Caco-2 (cell line): ENCODE results near the gene MGAT5B. TPM values are rescaled to one million over a fixed set of nuclear protein-coding genes. Genes with fewer than 3 reads are reported as not detected.

ENCODE experiments used
- BruUV-seq: library from RNA; stranded (reverse); fragments of 400-500 nt; replicated peaks from 2 replicates; lab custom pipeline; 2021; lab: Mats Ljungman, UMichigan
- CTCF ChIA-PET: fragments of 300-600 bp; sonication (Branson Sonifier 250); formaldehyde crosslinking; loops from one replicate; lab custom pipeline; 2022; ENCODE audit warnings: antibody characterized with exemption; lab: Charles Lee
- POLR2A ChIA-PET: fragments of 300-600 bp; sonication (Branson Sonifier 250); formaldehyde crosslinking; loops from one replicate; lab custom pipeline; 2022; ENCODE audit warnings: antibody characterized with exemption; lab: Charles Lee
- DNase-seq, 2 experiments: peaks; one replicate each; pipeline versions ENCODE4 v3.0.0 to v3.0.0-alpha.2; 2020 to 2022
- H3K27me3 ChIP-seq: replicated peaks from 2 replicates; pipeline ENCODE4 v1.6.0; 2011; ENCODE audit warnings: low read length; ENCODE audit not compliant: control insufficient read depth, insufficient read depth
- H3K36me3 ChIP-seq: 2 replicates; pipeline ENCODE4 v1.5.1; 2011; ENCODE audit warnings: low read length; ENCODE audit not compliant: control insufficient read depth, insufficient read depth
- H3K4me1 ChIP-seq: fragments of 250-450 bp; sonication (Bioruptor Pico); 2 replicates; pipeline ENCODE4 v1.5.1; 2020; ENCODE audit warnings: mild to moderate bottlenecking
- H3K4me3 ChIP-seq: 2 replicates; pipeline ENCODE4 v1.5.1; 2011; ENCODE audit warnings: low read depth, mild to moderate bottlenecking, control low read depth, low read length
- H3K9me3 ChIP-seq: fragments of 250-450 bp; sonication (Bioruptor Pico); 2 replicates; pipeline ENCODE4 v1.5.1; 2020; ENCODE audit warnings: mild to moderate bottlenecking, moderate library complexity
- H3K27ac Mint-ChIP-seq: one replicate; pipeline ENCODE4 v1.8.0; 2022; ENCODE audit warnings: mixed read lengths; ENCODE audit not compliant: unreplicated experiment
- H3K27me3 Mint-ChIP-seq: one replicate; pipeline ENCODE4 v1.8.0; 2022; ENCODE audit warnings: mixed read lengths; ENCODE audit not compliant: insufficient read depth, unreplicated experiment
- H3K36me3 Mint-ChIP-seq: one replicate; pipeline ENCODE4 v1.8.0; 2022; ENCODE audit warnings: mild to moderate bottlenecking, mixed read lengths; ENCODE audit not compliant: insufficient read depth, unreplicated experiment
- H3K4me1 Mint-ChIP-seq: one replicate; pipeline ENCODE4 v1.8.0; 2022; ENCODE audit warnings: low read depth, mixed read lengths; ENCODE audit not compliant: unreplicated experiment
- H3K4me3 Mint-ChIP-seq: one replicate; pipeline ENCODE4 v1.8.0; 2022; ENCODE audit warnings: mild to moderate bottlenecking, moderate library complexity, mixed read lengths; ENCODE audit not compliant: unreplicated experiment
- H3K9me3 Mint-ChIP-seq: one replicate; pipeline ENCODE4 v1.8.0; 2022; ENCODE audit warnings: mixed read lengths; ENCODE audit not compliant: unreplicated experiment
- intact Hi-C: fragments of 100-400 bp; cut with micrococcal nuclease; formaldehyde crosslinking; loops from one replicate; pipeline ENCODE4 v1.10.0; 2022; ENCODE audit not compliant: unreplicated experiment
- total RNA-seq: library from RNA; stranded (reverse); gene quantifications from 2 replicates; pipeline ENCODE4 v1.2.3, GENCODE V29; 2022
- TF ChIP-seq, protein P1 (sequence below), 2 experiments: fragments of 200-600 bp in 1 of 2; IDR thresholded peaks; 1 replicate in 1 of 2; 2 replicates in 1 of 2; pipeline versions ENCODE4 v1.5.1 to v1.8.0; 2011 to 2022; ENCODE audit warnings: antibody characterized with exemption in 1 of 2, control low read depth in 1 of 2, inconsistent platforms in 1 of 2, low read depth in 1 of 2, low read length in 1 of 2, mild to moderate bottlenecking in 1 of 2, moderate library complexity in 1 of 2; ENCODE audit not compliant: insufficient read depth in 1 of 2, severe bottlenecking in 1 of 2, unreplicated experiment in 1 of 2

MGAT5B gene
- total RNA-seq, 1 experiment from 2014 or later = 9.1 TPM

DNA sequence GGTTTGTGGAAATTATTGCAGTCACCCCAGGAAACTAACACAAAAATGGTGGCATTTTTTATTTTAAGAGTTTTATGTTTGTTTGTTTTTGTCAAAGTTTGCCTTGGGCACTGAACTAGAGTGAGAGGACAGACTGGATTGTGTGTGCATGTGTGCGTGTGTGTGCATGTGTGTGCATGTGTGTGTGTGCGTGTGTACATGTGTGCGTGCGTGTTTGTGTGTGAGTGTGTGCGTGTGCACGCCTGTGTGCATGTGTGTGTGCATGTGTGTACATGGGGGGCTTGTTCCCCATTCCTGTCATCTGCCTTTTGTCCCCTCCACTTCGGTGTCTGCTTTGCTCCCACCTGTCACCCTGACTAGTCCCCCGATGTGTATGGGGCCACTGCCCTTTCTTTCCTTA lies 32.5 kb downstream of the MGAT5B start:
- Mint-ChIP-seq H3K9me3 (no peaks in the 10 kb centered on the region), H3K4me3 (no peak overlapping the region), H3K4me1 (no peaks in the 10 kb centered on the region), H3K36me3 (no peaks in the 10 kb centered on the region), H3K27me3 (no peaks in the 10 kb centered on the region), H3K27ac (no peak overlapping the region)
- no peak for DNase-seq
- Histone ChIP-seq H3K4me1 (no peaks in the 10 kb centered on the region), H3K4me3 (no peak overlapping the region), H3K36me3 (no peaks in the 10 kb centered on the region), H3K27me3 (no peaks in the 10 kb centered on the region), H3K9me3 (no peaks in the 10 kb centered on the region)
- intact Hi-C loops = no loop called here
- no TSS peak for BruUV-seq
- CTCF ChIA-PET = interaction anchor here (0.5 kb wide), 1 partner anchor 382 kb away, joined by 3 read pairs; no protein-coding TSS in a partner anchor
- POLR2A ChIA-PET = no interaction called here
- TF ChIP-seq, protein P1, sequence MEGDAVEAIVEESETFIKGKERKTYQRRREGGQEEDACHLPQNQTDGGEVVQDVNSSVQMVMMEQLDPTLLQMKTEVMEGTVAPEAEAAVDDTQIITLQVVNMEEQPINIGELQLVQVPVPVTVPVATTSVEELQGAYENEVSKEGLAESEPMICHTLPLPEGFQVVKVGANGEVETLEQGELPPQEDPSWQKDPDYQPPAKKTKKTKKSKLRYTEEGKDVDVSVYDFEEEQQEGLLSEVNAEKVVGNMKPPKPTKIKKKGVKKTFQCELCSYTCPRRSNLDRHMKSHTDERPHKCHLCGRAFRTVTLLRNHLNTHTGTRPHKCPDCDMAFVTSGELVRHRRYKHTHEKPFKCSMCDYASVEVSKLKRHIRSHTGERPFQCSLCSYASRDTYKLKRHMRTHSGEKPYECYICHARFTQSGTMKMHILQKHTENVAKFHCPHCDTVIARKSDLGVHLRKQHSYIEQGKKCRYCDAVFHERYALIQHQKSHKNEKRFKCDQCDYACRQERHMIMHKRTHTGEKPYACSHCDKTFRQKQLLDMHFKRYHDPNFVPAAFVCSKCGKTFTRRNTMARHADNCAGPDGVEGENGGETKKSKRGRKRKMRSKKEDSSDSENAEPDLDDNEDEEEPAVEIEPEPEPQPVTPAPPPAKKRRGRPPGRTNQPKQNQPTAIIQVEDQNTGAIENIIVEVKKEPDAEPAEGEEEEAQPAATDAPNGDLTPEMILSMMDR (IDR thresholded peaks at IDR 0.05; ENCODE audit: insufficient read depth in 1 of 2, low read depth in 1 of 2, low read length in 1 of 2, severe bottlenecking in 1 of 2, unreplicated experiment in 1 of 2) = no peak

- POLR2A ChIA-PET = no interaction called here
- DNase-seq = no peak
- no peaks in the 10 kb centered on the region for H3K36me3 ChIP-seq
- TF ChIP-seq, protein P1 (IDR thresholded peaks at IDR 0.05; ENCODE audit: insufficient read depth in 1 of 2, low read depth in 1 of 2, low read length in 1 of 2, severe bottlenecking in 1 of 2, unreplicated experiment in 1 of 2) = no peak
- H3K4me1 ChIP-seq = no peaks in the 10 kb centered on the region
- CTCF ChIA-PET = no interaction called here
- H3K4me1 Mint-ChIP-seq = no peaks in the 10 kb centered on the region
- no peak overlapping the region for H3K4me3 ChIP-seq
- H3K36me3 Mint-ChIP-seq = no peaks in the 10 kb centered on the region
- no peaks in the 10 kb centered on the region for H3K27me3 Mint-ChIP-seq
- no peak overlapping the region for H3K4me3 Mint-ChIP-seq
- no peaks in the 10 kb centered on the region for H3K27me3 ChIP-seq
- no peaks in the 10 kb centered on the region for H3K9me3 ChIP-seq
- no peaks in the 10 kb centered on the region for H3K9me3 Mint-ChIP-seq
- BruUV-seq = no TSS peak
- H3K27ac Mint-ChIP-seq = no peak overlapping the region
- intact Hi-C loops = no loop called here
Observed at GRCh38 chr17:76901542-76902197, 33.5 kb downstream of the MGAT5B start.

GRCh38 chr17:76902476-76902875 lies 34.3 kb downstream of the MGAT5B start:
- TF ChIP-seq, protein P1 (IDR thresholded peaks at IDR 0.05; ENCODE audit: insufficient read depth in 1 of 2, low read depth in 1 of 2, low read length in 1 of 2, severe bottlenecking in 1 of 2, unreplicated experiment in 1 of 2) = no peak

More at GRCh38 chr17:76902476-76902875, 34.3 kb downstream of the MGAT5B start:
- no TSS peak for BruUV-seq
- Mint-ChIP-seq H3K4me3 (no peak overlapping the region), H3K27me3 (no peaks in the 10 kb centered on the region), H3K4me1 (no peaks in the 10 kb centered on the region), H3K36me3 (no peaks in the 10 kb centered on the region), H3K27ac (no peak overlapping the region), H3K9me3 (no peaks in the 10 kb centered on the region)
- no peaks in the 10 kb centered on the region for H3K36me3 ChIP-seq
- H3K4me1 ChIP-seq = no peaks in the 10 kb centered on the region
- H3K9me3 ChIP-seq = no peaks in the 10 kb centered on the region
- ChIA-PET POLR2A (no interaction called here), CTCF (no interaction called here)
- H3K27me3 ChIP-seq = no peaks in the 10 kb centered on the region
- intact Hi-C loops = no loop called here
- no peak for DNase-seq
- no peak overlapping the region for H3K4me3 ChIP-seq
